ENCODE results near the gene OPN1MW3.
"Not testable (repeated sequence)": the region's sequence is repeated elsewhere in the genome, so short reads cannot be mapped to it uniquely, and the experiment has no call there.

Gene OPN1MW3

DNA sequence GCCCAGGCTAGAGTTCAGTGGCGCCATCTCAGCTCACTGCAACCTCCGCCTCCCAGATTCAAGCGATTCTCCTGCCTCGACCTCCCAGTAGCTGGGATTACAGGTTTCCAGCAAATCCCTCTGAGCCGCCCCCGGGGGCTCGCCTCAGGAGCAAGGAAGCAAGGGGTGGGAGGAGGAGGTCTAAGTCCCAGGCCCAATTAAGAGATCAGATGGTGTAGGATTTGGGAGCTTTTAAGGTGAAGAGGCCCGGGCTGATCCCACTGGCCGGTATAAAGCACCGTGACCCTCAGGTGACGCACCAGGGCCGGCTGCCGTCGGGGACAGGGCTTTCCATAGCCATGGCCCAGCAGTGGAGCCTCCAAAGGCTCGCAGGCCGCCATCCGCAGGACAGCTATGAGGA, at the start of gene OPN1MW3:
Gene OPN1MW3, plus strand, starts transcription at position 301 of the 400 bp plus-strand sequence. Its CDS starts 38 bp downstream, at position 339.
- not testable (repeated sequence) for H3K27ac ChIP-seq

DNA sequence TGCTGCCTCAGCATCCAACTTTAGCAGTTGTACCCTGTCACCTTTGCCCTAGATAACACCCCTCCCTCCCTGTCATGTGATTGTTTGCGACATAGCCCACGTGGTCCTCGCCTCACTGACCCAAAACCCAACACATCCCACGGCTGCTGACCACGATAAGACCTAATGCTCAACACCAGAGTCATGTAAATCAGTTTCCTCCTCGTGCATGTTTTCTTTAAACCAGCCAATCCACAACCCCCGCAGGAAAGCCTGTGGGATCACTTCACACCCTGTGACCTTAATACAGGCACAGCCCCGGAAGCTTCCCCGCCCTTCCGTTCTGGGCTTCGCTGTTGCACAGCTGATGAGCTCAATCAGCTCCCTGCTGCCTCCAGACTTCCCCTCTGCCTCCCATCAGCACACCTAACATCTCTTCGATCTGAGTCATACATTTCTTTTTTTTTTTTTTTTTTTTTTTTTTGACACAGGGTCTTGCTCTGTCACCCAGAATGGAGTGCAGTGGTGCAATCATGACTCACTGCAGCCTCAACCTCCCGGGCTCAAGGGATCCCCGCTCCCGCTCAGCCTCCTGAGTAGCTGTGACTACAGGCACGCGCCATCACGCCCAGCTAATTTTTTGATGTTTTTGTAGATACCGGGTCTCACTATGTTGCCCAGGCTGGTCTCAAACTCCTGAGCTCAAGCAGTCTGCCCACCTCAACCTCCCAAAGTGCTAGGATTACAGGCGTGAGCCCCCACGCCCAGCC, 47.5 kb upstream of the OPN1MW3 start:
- H3K27ac ChIP-seq: not testable (repeated sequence)

GRCh38 chrX:154211057-154211456, 46.3 kb upstream of the OPN1MW3 start:
- H3K27ac ChIP-seq: not testable (repeated sequence)

DNA sequence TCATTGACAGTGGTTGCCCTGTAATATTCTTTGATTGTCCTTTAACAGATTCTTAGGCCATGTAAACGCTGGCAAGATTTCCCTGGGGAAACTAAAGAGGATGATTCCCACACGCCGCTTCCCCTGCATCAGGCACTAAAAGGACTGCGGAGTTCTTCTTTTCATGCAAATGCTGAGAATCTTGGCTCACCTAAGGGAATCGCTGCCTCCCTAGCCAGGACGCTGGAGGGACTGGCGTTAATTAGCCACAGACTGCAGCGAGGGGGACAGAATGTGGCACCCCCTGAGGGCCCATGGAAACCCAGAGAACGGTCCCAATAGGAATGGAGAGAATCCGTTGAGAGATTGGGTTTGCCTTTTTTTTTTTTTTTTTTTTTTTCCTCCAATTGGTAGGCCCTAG, 45.9 kb upstream of the OPN1MW3 start:
- H3K27ac ChIP-seq: not testable (repeated sequence)

- H3K27ac ChIP-seq: not testable (repeated sequence)
These were observed 37.9 kb upstream of the OPN1MW3 start, which contains the start of gene OPN1MW2 for GRCh38 chrX:154219456-154219855. Gene OPN1MW2 (plus strand): TSS chrX:154219756. CDS start chrX:154219816, 60 bp downstream.

GRCh38 chrX:154225292-154225691, 32.1 kb upstream of the OPN1MW3 start:
- H3K27ac ChIP-seq: not testable (repeated sequence)

GRCh38 chrX:154226706-154227105, 30.7 kb upstream of the OPN1MW3 start:
- H3K27ac ChIP-seq: not testable (repeated sequence)

GRCh38 chrX:154231443-154231842, 25.9 kb upstream of the OPN1MW3 start:
- not testable (repeated sequence) for H3K27ac ChIP-seq

DNA sequence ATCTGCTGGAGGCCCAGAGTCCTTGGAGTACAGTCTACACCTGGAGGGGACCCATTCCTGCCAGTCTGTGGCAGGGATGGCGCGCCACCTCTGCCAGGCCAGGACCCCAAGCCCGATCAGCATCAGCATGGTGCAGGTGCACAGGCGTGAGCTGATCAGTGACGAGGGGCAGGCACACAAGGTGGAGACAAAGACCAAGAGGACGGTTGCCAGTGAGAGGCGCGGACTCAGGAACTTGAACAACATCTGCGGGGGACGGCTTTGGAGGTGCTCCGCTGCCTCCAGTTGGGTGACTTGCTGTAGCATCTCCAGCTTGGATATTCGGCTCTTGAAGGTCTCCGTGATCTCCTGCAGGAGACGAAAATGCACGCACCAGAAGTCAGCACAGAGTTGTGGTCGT, 23.8 kb upstream of the OPN1MW3 start:
- H3K27ac ChIP-seq: not testable (repeated sequence)

DNA sequence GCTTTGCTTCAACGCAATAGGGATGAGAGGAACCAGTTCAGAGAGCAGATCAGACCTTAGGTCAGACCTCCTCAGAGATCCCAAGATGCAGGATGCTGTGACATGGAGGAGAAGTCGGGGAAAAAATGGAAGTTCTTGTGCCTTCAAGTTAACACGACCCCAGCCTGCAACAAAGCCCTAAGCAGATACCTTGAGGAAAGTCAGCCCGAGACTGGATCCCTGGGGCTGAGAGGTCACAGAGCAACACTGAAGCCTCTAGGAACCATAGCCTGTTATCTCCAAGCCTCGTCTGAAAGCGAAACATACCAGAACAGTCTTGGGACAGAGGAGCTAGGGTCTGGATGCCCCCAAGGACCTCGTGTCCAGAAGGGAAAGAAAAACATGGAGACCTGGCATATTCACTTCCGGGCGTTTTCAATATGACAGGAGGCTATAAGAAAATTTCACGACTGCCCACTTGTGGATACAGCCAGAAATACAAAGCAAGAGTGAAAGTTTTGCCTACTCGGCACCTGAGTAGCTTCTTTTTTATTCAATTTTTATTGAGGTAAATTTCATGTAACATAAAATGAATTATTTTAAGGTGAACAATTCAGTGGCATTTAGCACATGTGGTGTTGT, 18.3 kb upstream of the OPN1MW3 start:
- not testable (repeated sequence) for H3K27ac ChIP-seq

DNA sequence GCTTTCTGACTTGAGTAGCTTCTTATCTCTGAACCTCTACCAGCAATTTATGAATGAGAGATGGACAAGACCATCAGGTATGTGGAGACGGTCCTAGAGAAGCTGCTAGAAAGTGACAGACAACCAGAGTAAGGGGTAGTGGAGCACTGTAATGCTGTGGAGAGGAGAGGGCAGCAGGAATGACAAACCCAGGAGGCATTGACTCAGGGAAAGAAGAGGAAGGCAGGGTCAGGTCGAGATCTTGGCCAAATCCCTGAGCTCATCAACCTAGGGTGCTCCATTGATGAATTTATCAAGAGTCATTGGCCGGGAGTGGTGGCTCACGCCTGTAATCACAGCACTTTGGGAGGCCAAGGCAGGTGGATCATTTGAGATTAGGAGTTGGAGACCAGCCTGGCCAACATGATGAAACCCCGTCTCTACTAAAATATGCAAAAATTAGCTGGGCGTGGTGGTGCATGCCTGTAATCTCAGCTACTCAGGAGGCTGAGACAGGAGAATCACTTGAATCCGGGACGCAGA, 17.3 kb upstream of the OPN1MW3 start:
- H3K27ac ChIP-seq: not testable (repeated sequence)

DNA sequence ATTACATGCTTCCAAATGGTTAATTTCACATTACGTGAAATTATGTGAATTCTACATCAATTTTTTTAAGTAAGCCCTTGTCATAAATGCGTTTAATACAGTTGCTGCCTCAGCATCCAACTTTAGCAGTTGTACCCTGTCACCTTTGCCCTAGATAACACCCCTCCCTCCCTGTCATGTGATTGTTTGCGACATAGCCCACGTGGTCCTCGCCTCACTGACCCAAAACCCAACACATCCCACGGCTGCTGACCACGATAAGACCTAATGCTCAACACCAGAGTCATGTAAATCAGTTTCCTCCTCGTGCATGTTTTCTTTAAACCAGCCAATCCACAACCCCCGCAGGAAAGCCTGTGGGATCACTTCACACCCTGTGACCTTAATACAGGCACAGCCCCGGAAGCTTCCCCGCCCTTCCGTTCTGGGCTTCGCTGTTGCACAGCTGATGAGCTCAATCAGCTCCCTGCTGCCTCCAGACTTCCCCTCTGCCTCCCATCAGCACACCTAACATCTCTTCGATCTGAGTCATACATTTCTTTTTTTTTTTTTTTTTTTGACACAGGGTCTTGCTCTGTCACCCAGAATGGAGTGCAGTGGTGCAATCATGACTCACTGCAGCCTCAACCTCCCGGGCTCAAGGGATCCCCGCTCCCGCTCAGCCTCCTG, 9.9 kb upstream of the OPN1MW3 start:
- not testable (repeated sequence) for H3K27ac ChIP-seq

- not testable (repeated sequence) for H3K27ac ChIP-seq
These were observed 9.3 kb upstream of the OPN1MW3 start for GRCh38 chrX:154248076-154248475.

DNA sequence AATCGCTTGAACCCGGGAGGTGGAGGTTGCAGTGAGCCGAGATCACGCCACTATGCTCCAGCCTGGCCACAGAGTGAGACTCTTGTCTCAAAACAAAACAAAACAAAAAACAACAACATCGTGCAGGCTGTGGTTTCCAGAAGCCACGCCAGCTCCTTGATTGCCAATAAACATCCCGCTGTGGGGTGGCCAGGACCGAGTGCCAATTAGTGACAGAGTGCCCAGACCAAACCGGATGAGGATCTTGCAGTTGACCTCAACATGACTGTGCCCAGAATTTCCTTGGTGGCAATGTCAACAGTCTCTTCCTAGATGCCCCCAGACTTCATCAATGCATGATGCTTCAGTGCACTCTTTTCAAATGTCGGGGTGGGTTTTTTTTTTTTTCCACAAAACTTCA, 1.3 kb downstream of the OPN1MW3 start:
- H3K27ac ChIP-seq: not testable (repeated sequence)

GRCh38 chrX:154263072-154263471, 5.7 kb downstream of the OPN1MW3 start:
- not testable (repeated sequence) for H3K27ac ChIP-seq

GRCh38 chrX:154269245-154269644, 11.9 kb downstream of the OPN1MW3 start:
- not testable (repeated sequence) for H3K27ac ChIP-seq

- not testable (repeated sequence) for H3K27ac ChIP-seq
These were observed 27.3 kb downstream of the OPN1MW3 start for GRCh38 chrX:154284489-154285338.

DNA sequence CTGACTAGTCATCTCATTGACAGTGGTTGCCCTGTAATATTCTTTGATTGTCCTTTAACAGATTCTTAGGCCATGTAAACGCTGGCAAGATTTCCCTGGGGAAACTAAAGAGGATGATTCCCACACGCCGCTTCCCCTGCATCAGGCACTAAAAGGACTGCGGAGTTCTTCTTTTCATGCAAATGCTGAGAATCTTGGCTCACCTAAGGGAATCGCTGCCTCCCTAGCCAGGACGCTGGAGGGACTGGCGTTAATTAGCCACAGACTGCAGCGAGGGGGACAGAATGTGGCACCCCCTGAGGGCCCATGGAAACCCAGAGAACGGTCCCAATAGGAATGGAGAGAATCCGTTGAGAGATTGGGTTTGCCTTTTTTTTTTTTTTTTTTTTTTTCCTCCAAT, 29.0 kb downstream of the OPN1MW3 start:
- H3K27ac ChIP-seq: not testable (repeated sequence)

Data from 22Rv1 (cell line).